ENCODE results near the gene PLEKHD1. TPM values are rescaled to one million over a fixed set of nuclear protein-coding genes. Genes with fewer than 3 reads are reported as not detected.

PLEKHD1 gene
- total RNA-seq, 1 donor from 2014 or later, result not detected

GRCh38 chr14:69572030-69572840, 87.7 kb downstream of the PLEKHD1 start:
- peak; percentile 9 for ATAC-seq
- intact Hi-C loops (cut with DNase I), result no loop called here
- no peak for DNase-seq (ENCODE audit: low spot score)

- DNase-seq (ENCODE audit: low spot score) (no peak), ATAC-seq (no peak)
- intact Hi-C loops (cut with DNase I), result no loop called here
Measured at GRCh38 chr14:69572841-69573135, 88.3 kb downstream of the PLEKHD1 start.

GRCh38 chr14:69573205-69573830, 88.8 kb downstream of the PLEKHD1 start:
- intact Hi-C loops (cut with DNase I), result no loop called here
- no peak for DNase-seq (ENCODE audit: low spot score)

GRCh38 chr14:69573831-69574262, 89.3 kb downstream of the PLEKHD1 start:
- DNase-seq (ENCODE audit: low spot score) (no peak), ATAC-seq (no peak)
- intact Hi-C loops (cut with DNase I), result no loop called here

More at GRCh38 chr14:69573205-69573830, 88.8 kb downstream of the PLEKHD1 start:
- no peak for ATAC-seq

- intact Hi-C loops (cut with DNase I), result no loop called here
- ATAC-seq (peak; percentile 55), DNase-seq (ENCODE audit: low spot score) (peak; percentile 71)
Measured at GRCh38 chr14:69574263-69574953, 89.9 kb downstream of the PLEKHD1 start, which contains the start of gene CCDC177. Gene CCDC177, minus strand, starts transcription at chr14:69574871. Its CDS starts 1,249 bp downstream, at chr14:69573622.

- DNase-seq (ENCODE audit: low spot score) (no peak), ATAC-seq (no peak)
- intact Hi-C loops (cut with DNase I), result no loop called here
Measured at GRCh38 chr14:69574954-69575295, 90.4 kb downstream of the PLEKHD1 start.

GRCh38 chr14:69579476-69579875, 94.9 kb downstream of the PLEKHD1 start:
- DNase-seq (ENCODE audit: low spot score) (no peak), ATAC-seq (no peak)
- intact Hi-C loops (cut with DNase I), result no loop called here

GRCh38 chr14:69580009-69580577, 95.6 kb downstream of the PLEKHD1 start:
- DNase-seq (ENCODE audit: low spot score), result no peak
- intact Hi-C loops (cut with DNase I), result no loop called here
- ATAC-seq, result peak; percentile 50

Other genes with a start within 250 kb of the PLEKHD1 start
- 8.1 TPM for gene GALNT16, start 224.6 kb upstream of the PLEKHD1 start, total RNA-seq
- gene ERH, start 86.4 kb upstream of the PLEKHD1 start, total RNA-seq, result 113 TPM
- gene SLC39A9, start 86.0 kb upstream of the PLEKHD1 start, total RNA-seq, result 45.7 TPM
- gene CCDC177, start 90.1 kb downstream of the PLEKHD1 start, total RNA-seq, result not detected
- 68.9 TPM for gene SUSD6, start 126.9 kb downstream of the PLEKHD1 start, total RNA-seq

Measured in sciatic nerve (tissue), 2 donors.